ENCODE data around the gene CPSF4.
A peak's percentile ranks its signal among the peaks of the same experiment; 100 is the strongest.
"Not testable (repeated sequence)": the region's sequence is repeated elsewhere in the genome, so short reads cannot be mapped to it uniquely, and the experiment has no call there.

The CPSF4 gene

DNA sequence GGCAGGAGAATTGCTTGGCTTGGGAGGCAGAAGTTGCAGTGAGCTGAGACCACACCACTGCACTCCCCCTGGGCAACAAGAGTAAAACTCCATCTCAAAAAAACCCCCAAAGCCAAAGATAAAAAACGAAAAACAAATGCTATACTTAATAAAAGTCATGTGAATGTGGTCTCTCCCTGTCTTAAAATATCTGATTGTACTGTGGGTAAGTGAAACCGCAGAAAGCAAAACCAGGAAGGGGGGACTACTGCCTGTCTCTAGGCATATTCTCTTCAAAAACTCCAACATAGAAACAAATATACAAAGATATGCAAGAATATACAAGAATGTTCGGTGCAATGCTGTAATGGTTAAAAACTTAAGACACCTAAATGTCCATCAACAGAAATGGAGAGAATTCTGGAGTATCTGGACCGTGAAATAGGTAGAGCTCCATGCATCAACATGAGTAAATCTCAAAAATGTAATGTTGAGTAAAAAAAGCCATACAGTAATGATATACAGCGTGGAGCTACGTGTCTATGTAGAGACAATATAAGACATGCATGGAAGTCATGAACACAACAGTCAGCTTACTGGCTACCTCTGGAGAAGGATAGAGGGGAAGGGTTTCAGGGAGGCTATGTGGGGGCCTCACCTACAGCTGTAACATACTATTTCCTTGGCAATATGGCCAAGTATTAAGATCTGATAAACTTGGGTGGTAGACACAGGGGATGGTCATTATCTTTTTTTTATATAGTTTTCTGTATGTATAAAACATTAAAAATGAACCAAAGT, 59.2 kb downstream of the CPSF4 start:
- no peak for DNase-seq

DNA sequence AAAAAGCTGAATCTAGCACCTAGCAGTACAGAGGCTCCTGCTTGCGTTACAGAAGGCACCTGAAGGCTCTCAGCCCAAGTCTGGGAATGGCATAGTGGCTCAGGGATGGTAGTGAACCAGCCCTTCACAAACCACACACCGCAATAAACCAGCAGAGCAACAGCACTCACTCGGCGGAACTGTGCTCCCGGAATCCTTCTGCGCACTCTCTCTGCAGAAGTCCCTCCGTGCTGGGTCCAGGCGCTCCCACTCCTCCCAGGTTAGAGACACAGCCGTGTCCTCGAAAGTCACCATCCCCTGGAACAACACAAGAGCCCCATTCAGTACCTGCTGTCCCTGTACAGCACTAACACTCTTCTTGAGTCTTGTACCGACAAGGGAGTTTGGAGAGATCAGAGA, 59.8 kb downstream of the CPSF4 start:
- DNase-seq = no peak

DNA sequence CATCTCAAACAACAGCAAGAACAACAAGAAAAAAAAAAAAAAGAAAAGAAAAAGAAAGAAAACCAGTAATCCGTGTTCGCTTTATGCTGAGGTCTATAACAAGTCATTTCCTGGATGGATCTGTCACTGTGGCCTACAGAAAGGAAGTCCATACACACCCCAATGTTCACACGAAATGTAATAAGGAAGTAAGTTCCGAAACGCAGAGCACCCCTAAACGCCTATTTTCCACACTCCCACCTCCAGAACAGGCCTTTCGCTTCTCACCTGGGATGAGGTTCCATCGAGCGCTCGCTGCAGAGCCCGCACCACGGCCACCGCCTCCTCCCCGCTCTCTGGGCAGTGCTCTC, 60.6 kb downstream of the CPSF4 start:
- DNase-seq = peak; percentile 9

DNA sequence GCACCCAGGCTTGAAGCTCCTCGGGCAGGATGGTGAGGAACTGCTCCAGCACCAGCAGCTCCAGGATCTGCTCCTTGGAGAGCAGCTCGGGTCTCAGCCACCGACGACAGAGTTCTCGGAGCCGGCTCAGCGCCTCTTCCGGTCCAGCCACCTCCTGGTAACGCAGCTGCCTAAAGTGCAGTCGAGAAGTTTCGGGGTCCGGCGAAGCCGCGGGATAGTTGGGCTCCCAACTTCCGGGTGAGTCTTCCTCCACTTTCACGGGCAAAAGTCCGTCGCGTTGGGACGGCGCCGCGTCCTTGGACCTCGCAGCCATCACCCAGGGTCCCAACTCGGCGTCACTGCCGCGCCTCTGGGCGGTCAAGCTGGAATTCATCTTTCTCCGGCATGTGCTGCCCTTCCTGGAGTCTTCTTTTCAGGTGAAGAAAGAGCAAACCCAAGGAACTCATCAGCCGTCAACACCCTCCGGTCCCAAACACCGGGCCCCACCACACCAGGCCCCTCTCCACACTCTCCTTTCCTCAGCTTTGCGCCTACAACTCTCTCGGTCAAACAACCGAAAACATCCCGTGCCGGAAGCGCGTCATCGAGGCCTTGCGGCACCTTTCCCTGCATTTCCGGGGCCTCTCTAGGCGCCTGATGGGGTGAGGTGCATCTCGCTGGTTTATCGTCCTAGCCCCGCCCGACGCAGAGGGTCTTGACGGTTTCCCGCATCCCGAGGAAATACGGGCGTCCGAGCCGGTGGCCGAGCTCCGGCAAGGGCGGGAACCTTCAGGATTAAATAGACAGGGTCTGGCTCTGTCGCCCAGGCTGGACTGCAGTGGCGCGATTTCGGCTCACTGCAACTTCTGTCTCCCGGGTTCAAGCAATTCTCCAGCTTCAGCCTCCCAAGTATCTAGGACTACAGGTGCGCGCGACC, 61.2 kb downstream of the CPSF4 start, which contains the start of gene ZNF394:
Gene ZNF394, minus strand, starts transcription at position 561 of the 916 bp plus-strand sequence. Its CDS starts 188 bp downstream, at position 373.
- peak; percentile 89 for DNase-seq

DNA sequence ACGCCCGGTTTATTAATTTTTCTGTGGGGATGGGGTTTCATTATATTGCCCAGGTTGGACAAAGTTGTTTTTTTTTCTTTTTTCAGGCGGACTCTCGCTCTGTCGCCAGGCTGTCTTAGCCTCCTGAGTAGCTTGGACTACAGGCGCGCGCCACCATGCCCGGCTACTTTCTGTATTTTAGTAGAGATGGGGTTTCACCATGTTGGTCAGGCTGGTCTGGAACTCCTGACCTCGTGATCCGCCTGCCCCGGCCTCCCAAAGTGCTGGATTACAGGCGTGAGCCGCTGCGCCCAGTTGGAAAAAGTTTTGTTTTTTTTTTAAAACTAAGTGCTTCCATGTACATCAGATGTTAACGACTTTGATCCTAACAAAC, 61.9 kb downstream of the CPSF4 start:
- no peak for DNase-seq

DNA sequence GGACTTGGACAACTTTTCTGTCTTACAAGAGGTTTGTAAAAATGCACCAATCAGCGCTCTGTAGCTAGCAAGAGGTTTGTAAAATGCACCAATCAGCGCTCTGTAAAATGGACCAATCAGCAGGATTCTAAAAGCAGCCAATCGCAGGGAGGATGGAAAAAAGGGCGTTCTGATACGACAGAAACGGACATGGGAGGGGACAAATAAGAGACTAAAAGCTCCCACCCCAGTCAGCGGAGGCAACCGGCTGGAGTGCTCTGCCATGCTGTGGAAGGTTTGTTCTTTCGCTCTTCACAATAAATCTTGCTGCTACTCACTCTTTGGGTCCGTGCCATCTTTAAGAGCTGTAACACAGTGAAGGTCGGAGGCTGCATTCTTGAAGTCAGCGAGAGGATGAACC, 62.5 kb downstream of the CPSF4 start:
- DNase-seq = not testable (repeated sequence)

DNA sequence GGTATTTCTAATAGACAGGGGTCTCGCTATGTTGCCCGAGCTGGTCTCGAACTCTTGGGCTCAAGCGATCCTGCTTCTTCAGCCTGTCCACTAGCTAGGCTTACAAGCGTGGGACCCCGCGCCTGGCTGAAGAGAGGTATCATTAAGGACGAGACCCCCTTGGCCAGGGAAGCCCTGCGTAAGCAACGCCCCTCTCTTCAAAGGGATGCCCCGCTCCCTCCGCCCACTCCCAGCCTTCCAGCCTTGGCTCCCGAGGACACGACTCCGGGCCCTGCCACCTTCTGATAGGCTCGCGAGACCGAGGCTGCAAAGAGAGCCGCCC, 65.5 kb downstream of the CPSF4 start:
- DNase-seq = no peak

DNA sequence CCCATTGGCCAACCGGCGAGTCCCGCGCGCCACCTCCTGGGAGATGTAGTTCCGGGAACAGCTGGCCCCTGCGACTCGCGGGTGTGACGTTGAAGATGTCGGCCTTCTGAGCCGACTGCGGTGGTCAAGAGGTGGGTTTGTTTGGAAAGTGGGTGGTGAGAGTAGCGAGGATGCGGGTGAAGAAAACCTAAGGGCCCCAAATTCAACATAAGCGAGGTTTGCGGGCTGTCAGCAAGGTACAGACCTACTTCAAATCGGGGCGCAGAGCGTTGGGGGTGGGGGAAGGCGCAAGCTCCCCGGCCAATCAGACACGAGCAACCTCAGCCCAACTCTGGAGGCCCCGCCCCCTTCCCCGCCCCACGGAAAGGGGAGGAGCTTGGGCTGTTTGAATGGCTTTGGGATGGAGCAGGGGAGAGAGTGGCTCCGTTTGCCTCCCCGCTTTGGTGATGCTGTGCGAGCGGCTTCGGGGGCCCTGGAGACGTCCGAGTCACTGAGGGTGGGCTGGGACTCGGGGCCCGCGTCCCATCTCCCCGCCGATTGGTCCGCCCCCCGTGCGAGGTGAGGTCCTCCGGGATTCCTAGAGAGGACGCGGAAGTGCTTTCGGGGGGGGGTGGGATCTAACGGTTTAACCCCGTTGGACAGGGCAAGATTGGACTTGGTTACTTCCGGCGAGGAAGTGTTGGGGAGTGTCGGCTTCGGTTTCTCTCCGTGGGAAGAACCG, 66.0 kb downstream of the CPSF4 start, which contains the start of gene ZKSCAN5:
Gene ZKSCAN5, plus strand, starts transcription at position 60 of the 721 bp plus-strand sequence. CDS start 1,383 bp downstream, outside the sequence.
- peak; percentile 97 for DNase-seq

DNA sequence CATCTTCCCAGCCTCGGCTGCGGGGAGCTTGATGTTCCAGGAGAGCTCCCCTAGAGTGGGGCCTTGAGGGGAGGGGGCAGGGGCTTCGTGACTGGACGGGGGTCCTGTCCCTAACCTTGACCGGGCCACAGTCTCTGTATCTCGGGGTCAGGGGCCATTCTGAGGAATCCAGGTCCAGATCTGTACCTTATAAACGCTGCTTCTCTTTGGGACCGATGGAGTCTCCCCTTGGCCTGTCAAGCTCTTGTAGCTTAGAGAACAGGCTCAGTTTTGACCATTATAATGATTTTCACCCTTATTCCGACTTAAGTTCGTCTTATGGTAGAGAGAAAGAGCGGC, 66.5 kb downstream of the CPSF4 start:
- DNase-seq = no peak

Measured in effector CD4-positive, alpha-beta T cell (primary cell).